Activated CD8-positive, alpha-beta T cell treated with anti-CD3 and anti-CD28 coated beads for 36 hours (primary cell): Measurements from ENCODE around the gene SPECC1. TPM values are rescaled to one million over a fixed set of nuclear protein-coding genes. Genes with fewer than 3 reads are reported as not detected.

Experiments used
- ATAC-seq: fragments of 200-7000 bp; cut with Tn5 transposase; one replicate; pipeline ENCODE4 v1.10.0; 2021; ENCODE audit warnings: mild to moderate bottlenecking, moderate library complexity
- CTCF ChIA-PET: fragments of 350-600 bp; sonication (Branson Sonifier 250); formaldehyde crosslinking; loops from one replicate; lab custom pipeline; 2021; ENCODE audit warnings: antibody characterized with exemption; lab: Charles Lee
- POLR2A ChIA-PET: fragments of 350-600 bp; sonication (Branson Sonifier 250); formaldehyde crosslinking; loops from one replicate; lab custom pipeline; 2021; ENCODE audit warnings: antibody characterized with exemption; lab: Charles Lee
- DNase-seq: peaks from one replicate; pipeline ENCODE4 v3.0.0-alpha.2; 2020
- H3K27ac Mint-ChIP-seq: one replicate; pipeline ENCODE4 v1.8.0; 2021; ENCODE audit warnings: mild to moderate bottlenecking, mixed read lengths
- H3K27me3 Mint-ChIP-seq: one replicate; pipeline ENCODE4 v1.8.0; 2021; ENCODE audit warnings: mixed read lengths
- H3K36me3 Mint-ChIP-seq: one replicate; pipeline ENCODE4 v1.8.0; 2021; ENCODE audit warnings: low read depth, mixed read lengths
- H3K4me1 Mint-ChIP-seq: one replicate; pipeline ENCODE4 v1.8.0; 2021; ENCODE audit warnings: low read depth, mixed read lengths
- H3K4me3 Mint-ChIP-seq: one replicate; pipeline ENCODE4 v1.8.0; 2021; ENCODE audit warnings: mild to moderate bottlenecking, moderate library complexity, mixed read lengths
- H3K9me3 Mint-ChIP-seq: one replicate; pipeline ENCODE4 v1.8.0; 2021; ENCODE audit warnings: mixed read lengths
- CTCF ChIP-seq: fragments of 200-600 bp; IDR thresholded peaks from one replicate; pipeline ENCODE4 v1.8.0; 2022; ENCODE audit warnings: antibody characterized with exemption, mild to moderate bottlenecking
- intact Hi-C: fragments of 100-400 bp; cut with micrococcal nuclease; formaldehyde crosslinking; loops from one replicate; pipeline ENCODE4 v1.10.0; 2022
- total RNA-seq, 2 experiments: library from RNA; stranded (reverse); gene quantifications; one replicate each; pipeline ENCODE4 v1.2.3, GENCODE V29; 2021

Gene SPECC1
- total RNA-seq, 2 experiments from 2014 or later, result 9.9 to 10.3 TPM

GRCh38 chr17:20284570-20285295 lies 275.6 kb downstream of the SPECC1 start:
- H3K4me3 Mint-ChIP-seq, result no peak overlapping the region
- ATAC-seq, result no peak
- no peak for TF ChIP-seq CTCF

GRCh38 chr17:20289984-20290383 lies 280.8 kb downstream of the SPECC1 start:
- intact Hi-C loops, result no loop called here
- ChIA-PET POLR2A (no interaction called here), CTCF (interaction anchor here (0.8 to 1.1 kb wide), 2 partner anchors 15 to 63 kb away, joined by 3 read pairs; no protein-coding TSS in a partner anchor)
- TF ChIP-seq CTCF, result no peak
- H3K9me3 Mint-ChIP-seq, result peaks cover 2% of the 10 kb centered on the region
- no peak overlapping the region for H3K27ac Mint-ChIP-seq
- ATAC-seq (no peak), DNase-seq (no peak)
- no peaks in the 10 kb centered on the region for H3K27me3 Mint-ChIP-seq
- H3K4me3 Mint-ChIP-seq, result no peak overlapping the region
- H3K4me1 Mint-ChIP-seq, result peaks cover 2% of the 10 kb centered on the region
- H3K36me3 Mint-ChIP-seq, result no peaks in the 10 kb centered on the region

More at GRCh38 chr17:20284570-20285295, 275.6 kb downstream of the SPECC1 start:
- no peak overlapping the region for H3K27ac Mint-ChIP-seq
- no peak for DNase-seq
- CTCF ChIA-PET, result interaction anchor here (0.9 to 1.4 kb wide), 2 partner anchors 9 to 57 kb away, joined by 3 read pairs; no protein-coding TSS in a partner anchor
- H3K9me3 Mint-ChIP-seq, result peaks cover 2% of the 10 kb centered on the region
- no peaks in the 10 kb centered on the region for H3K27me3 Mint-ChIP-seq
- intact Hi-C loops, result no loop called here
- POLR2A ChIA-PET, result no interaction called here
- H3K4me1 Mint-ChIP-seq, result peaks cover 18% of the 10 kb centered on the region
- no peaks in the 10 kb centered on the region for H3K36me3 Mint-ChIP-seq

DNA sequence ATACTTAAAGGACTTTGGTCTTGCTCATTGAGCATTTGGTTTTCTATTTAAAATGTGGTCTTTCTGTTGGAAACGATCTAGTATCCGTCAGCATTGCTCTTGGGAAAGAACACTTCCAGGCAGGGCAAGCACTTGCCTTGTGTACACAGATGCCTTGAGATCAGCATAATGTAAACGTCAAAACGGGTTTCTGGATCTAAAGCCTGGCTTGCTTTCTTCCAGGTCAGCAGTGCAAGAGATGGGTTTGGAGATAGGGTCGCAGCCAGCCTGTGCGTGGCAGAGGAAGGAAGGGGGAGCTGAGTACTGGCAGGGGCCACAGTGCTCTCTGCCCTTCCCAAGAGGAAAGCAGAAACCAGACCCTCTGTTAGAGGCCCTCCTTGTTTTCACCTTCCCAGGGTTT lies 282.7 kb downstream of the SPECC1 start:
- DNase-seq (no peak), ATAC-seq (no peak)
- CTCF ChIA-PET, result no interaction called here
- peaks cover 2% of the 10 kb centered on the region for H3K9me3 Mint-ChIP-seq
- no peaks in the 10 kb centered on the region for H3K36me3 Mint-ChIP-seq
- no peak overlapping the region for H3K27ac Mint-ChIP-seq
- TF ChIP-seq CTCF, result no peak
- H3K4me1 Mint-ChIP-seq, result peaks cover 2% of the 10 kb centered on the region
- no peak overlapping the region for H3K4me3 Mint-ChIP-seq
- intact Hi-C loops, result no loop called here
- POLR2A ChIA-PET, result no interaction called here
- H3K27me3 Mint-ChIP-seq, result no peaks in the 10 kb centered on the region

GRCh38 chr17:20293501-20293900 lies 284.3 kb downstream of the SPECC1 start:
- H3K36me3 Mint-ChIP-seq, result no peaks in the 10 kb centered on the region
- H3K9me3 Mint-ChIP-seq, result peaks cover under 1% of the 10 kb centered on the region
- H3K4me1 Mint-ChIP-seq, result no peaks in the 10 kb centered on the region
- no peak for TF ChIP-seq CTCF
- intact Hi-C loops, result no loop called here
- ATAC-seq (no peak), DNase-seq (no peak)
- no peak overlapping the region for H3K27ac Mint-ChIP-seq
- H3K27me3 Mint-ChIP-seq, result no peaks in the 10 kb centered on the region
- H3K4me3 Mint-ChIP-seq, result no peak overlapping the region
- ChIA-PET CTCF (interaction anchor here (1.1 kb wide), 1 partner anchor 57 kb away, joined by 3 read pairs; no protein-coding TSS in a partner anchor), POLR2A (no interaction called here)

GRCh38 chr17:20294120-20294519 lies 285.0 kb downstream of the SPECC1 start:
- Mint-ChIP-seq H3K27me3 (no peaks in the 10 kb centered on the region), H3K27ac (no peak overlapping the region), H3K4me1 (no peaks in the 10 kb centered on the region), H3K9me3 (no peaks in the 10 kb centered on the region), H3K36me3 (no peaks in the 10 kb centered on the region), H3K4me3 (no peak overlapping the region)
- ChIA-PET POLR2A (no interaction called here), CTCF (no interaction called here)
- no peak for TF ChIP-seq CTCF
- intact Hi-C loops, result no loop called here
- no peak for DNase-seq
- ATAC-seq, result no peak
